ENCODE measurements around the gene SAMD4A. TPM values are rescaled to one million over a fixed set of nuclear protein-coding genes. Genes with fewer than 3 reads are reported as not detected.

Gene SAMD4A
- total RNA-seq, 1 donor from 2014 or later, result 14.4 TPM

DNA sequence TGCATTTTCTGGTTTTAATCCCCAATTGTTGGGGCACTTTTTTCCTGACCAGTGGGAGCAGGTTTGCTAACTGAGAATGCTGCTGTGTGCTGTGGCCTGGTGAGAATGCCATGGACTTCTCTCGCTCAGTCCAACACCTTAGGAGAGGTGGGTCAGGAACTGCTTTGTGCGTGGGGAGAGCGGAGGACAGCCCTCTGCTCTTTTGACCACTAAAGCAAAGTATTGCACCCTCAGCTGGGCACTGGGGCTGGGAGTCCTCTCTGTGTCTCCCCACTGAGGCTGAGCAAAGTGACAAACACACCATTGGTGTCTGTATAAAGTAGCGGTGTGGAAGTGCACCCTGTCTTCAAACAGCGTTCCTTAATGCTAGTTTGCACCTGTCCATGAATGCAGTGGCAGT, 136.2 kb downstream of the SAMD4A start:
- Mint-ChIP-seq H3K4me1 (ENCODE audit: unreplicated experiment) (peaks cover 9% of the 10 kb centered on the region), H3K9me3 (no peaks in the 10 kb centered on the region), H3K4me3 (no peak overlapping the region), H3K36me3 (no peaks in the 10 kb centered on the region), H3K27me3 (no peaks in the 10 kb centered on the region), H3K27ac (no peak overlapping the region)
- TF ChIP-seq CTCF (conservative IDR thresholded peaks at IDR 0.05), result no peak
- no peak for DNase-seq (ENCODE audit: extremely low spot score, unreplicated experiment)

GRCh38 chr14:54703724-54704123, 136.8 kb downstream of the SAMD4A start:
- Mint-ChIP-seq H3K4me1 (ENCODE audit: unreplicated experiment) (peaks cover 5% of the 10 kb centered on the region), H3K4me3 (no peak overlapping the region), H3K9me3 (no peaks in the 10 kb centered on the region), H3K27ac (no peak overlapping the region), H3K27me3 (no peaks in the 10 kb centered on the region), H3K36me3 (no peaks in the 10 kb centered on the region)
- TF ChIP-seq CTCF (conservative IDR thresholded peaks at IDR 0.05), result no peak
- DNase-seq (ENCODE audit: extremely low spot score, unreplicated experiment), result no peak

DNA sequence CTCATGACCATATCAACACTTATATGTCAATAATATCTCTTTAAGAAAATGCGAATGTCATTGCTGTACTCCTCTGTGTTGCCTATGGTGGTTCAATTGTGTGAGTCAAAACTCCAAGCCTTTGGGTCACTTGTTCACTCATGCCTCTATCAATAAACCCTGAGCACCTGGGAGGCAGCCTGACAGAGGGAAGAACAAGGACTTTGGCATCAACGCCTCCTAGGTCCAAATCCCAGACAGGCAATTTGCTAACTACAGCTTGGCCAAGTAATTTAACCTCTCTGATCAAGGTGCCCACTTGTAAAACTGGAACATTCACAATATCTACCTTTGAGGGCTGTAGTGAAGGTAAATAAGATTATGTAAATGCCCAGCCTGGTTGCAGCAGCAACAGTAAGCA, 137.8 kb downstream of the SAMD4A start:
- no peaks in the 10 kb centered on the region for H3K9me3 Mint-ChIP-seq
- H3K4me1 Mint-ChIP-seq (ENCODE audit: unreplicated experiment), result no peaks in the 10 kb centered on the region

DNA sequence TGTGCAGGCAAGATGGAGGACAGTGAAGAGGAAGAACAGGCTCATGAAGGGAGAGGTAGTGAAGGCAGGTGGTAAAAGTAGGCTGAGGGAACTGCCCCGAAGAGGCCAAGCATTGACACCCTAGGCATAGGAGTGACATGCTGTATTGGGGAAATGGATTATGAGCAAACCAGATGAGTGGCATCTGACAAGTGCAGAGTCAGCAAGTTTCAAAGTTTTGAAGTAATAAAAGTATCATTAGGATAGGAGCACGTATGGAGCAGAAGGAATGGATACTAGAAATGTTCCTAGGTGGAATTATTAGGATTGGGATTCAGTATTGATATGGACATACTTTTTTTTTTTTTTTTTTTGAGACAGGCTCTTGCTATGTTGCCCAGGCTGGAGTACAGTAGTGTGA, 139.8 kb downstream of the SAMD4A start:
- Mint-ChIP-seq H3K4me1 (ENCODE audit: unreplicated experiment) (no peaks in the 10 kb centered on the region), H3K27ac (no peak overlapping the region), H3K36me3 (no peaks in the 10 kb centered on the region), H3K27me3 (no peaks in the 10 kb centered on the region), H3K4me3 (no peak overlapping the region), H3K9me3 (peaks cover 7% of the 10 kb centered on the region)
- no peak for DNase-seq (ENCODE audit: extremely low spot score, unreplicated experiment)
- TF ChIP-seq CTCF (conservative IDR thresholded peaks at IDR 0.05), result no peak

More for the DNA sequence above, 137.8 kb downstream of the SAMD4A start:
- Mint-ChIP-seq H3K27me3 (no peaks in the 10 kb centered on the region), H3K36me3 (no peaks in the 10 kb centered on the region), H3K4me3 (no peak overlapping the region), H3K27ac (no peak overlapping the region)
- TF ChIP-seq CTCF (conservative IDR thresholded peaks at IDR 0.05), result no peak
- DNase-seq (ENCODE audit: extremely low spot score, unreplicated experiment), result no peak

DNA sequence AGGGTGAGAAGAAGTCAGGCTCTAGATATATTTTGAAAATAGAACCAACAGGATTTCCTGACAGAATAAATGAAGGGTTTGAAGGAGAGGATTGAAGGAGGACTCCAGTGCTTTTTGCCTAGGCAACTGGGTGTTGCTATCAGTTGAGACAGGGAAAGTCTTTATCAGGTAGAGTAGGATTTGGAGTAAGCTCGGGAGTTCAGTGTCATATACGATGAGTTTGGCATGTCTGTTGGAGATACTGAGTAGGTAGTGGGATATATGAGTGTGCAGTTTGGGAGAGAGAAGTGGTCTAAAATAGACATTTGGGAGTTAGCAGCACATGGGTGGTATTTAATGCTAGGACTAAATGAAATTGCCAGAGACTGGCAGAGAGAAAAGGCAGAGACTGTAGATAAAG, 141.2 kb downstream of the SAMD4A start:
- no peak for TF ChIP-seq CTCF (conservative IDR thresholded peaks at IDR 0.05)
- H3K27ac Mint-ChIP-seq, result no peak overlapping the region
- H3K36me3 Mint-ChIP-seq, result no peaks in the 10 kb centered on the region
- no peak for DNase-seq (ENCODE audit: extremely low spot score, unreplicated experiment)
- no peaks in the 10 kb centered on the region for H3K4me1 Mint-ChIP-seq (ENCODE audit: unreplicated experiment)
- H3K27me3 Mint-ChIP-seq, result no peaks in the 10 kb centered on the region
- no peak overlapping the region for H3K4me3 Mint-ChIP-seq
- H3K9me3 Mint-ChIP-seq, result peaks cover 7% of the 10 kb centered on the region

- no peaks in the 10 kb centered on the region for H3K4me1 Mint-ChIP-seq (ENCODE audit: unreplicated experiment)
- no peaks in the 10 kb centered on the region for H3K36me3 Mint-ChIP-seq
- no peak overlapping the region for H3K27ac Mint-ChIP-seq
- no peaks in the 10 kb centered on the region for H3K27me3 Mint-ChIP-seq
- no peak overlapping the region for H3K4me3 Mint-ChIP-seq
- peaks cover 7% of the 10 kb centered on the region for H3K9me3 Mint-ChIP-seq
- DNase-seq (ENCODE audit: extremely low spot score, unreplicated experiment), result no peak
- no peak for TF ChIP-seq CTCF (conservative IDR thresholded peaks at IDR 0.05)
These were observed 142.1 kb downstream of the SAMD4A start for GRCh38 chr14:54708982-54709381.
